Keratinocyte (primary cell): ENCODE results near the gene VPS37C.

ENCODE experiments used
- EZH2 ChIP-seq: IDR thresholded peaks from one replicate; pipeline ENCODE4 v1.6.1; 2012; ENCODE audit warnings: inconsistent platforms, mild to moderate bottlenecking, low read length, moderate library complexity
- TF ChIP-seq, protein P1 (sequence below), 3 experiments: IDR thresholded peaks in 1 of 3; conservative IDR thresholded peaks in 1 of 3; optimal IDR thresholded peaks in 1 of 3; 2 replicates in 2 of 3; 3 replicates in 1 of 3; pipeline versions ENCODE3 to v1.5.1; 2011; ENCODE audit warnings: low read length in 3 of 3, mild to moderate bottlenecking in 3 of 3, moderate library complexity in 2 of 3, control low read depth in 1 of 3, inconsistent platforms in 1 of 3; ENCODE audit not compliant: insufficient read depth in 2 of 3; ENCODE audit errors: extremely low read depth in 1 of 3

DNA sequence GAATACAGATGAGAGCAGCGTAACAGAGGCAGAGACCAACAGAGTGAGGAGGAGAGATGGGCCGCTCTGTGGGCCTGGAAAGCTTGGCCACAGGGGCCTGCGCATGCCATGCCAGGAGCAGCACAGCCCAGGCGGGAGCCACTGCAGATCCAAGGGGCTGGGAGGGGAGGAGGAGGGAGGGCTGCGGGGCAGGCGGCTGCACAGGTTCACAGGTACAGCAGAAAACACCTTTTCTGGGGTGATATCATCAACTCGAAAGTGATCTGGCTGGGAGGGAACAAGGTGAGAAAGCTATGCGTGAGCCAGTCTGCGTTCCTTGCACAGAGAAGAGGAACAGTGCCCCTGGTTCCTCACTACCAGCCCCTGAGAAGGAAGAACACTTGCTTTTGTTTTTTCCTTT is 14.8 kb downstream of the VPS37C start:
- TF ChIP-seq, protein P1, sequence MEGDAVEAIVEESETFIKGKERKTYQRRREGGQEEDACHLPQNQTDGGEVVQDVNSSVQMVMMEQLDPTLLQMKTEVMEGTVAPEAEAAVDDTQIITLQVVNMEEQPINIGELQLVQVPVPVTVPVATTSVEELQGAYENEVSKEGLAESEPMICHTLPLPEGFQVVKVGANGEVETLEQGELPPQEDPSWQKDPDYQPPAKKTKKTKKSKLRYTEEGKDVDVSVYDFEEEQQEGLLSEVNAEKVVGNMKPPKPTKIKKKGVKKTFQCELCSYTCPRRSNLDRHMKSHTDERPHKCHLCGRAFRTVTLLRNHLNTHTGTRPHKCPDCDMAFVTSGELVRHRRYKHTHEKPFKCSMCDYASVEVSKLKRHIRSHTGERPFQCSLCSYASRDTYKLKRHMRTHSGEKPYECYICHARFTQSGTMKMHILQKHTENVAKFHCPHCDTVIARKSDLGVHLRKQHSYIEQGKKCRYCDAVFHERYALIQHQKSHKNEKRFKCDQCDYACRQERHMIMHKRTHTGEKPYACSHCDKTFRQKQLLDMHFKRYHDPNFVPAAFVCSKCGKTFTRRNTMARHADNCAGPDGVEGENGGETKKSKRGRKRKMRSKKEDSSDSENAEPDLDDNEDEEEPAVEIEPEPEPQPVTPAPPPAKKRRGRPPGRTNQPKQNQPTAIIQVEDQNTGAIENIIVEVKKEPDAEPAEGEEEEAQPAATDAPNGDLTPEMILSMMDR (optimal IDR thresholded peaks at IDR 0.05 in 1 of 3, IDR thresholded peaks at IDR 0.05 in 1 of 3, conservative IDR thresholded peaks at IDR 0.05 in 1 of 3; ENCODE audit: extremely low read depth in 1 of 3, insufficient read depth in 2 of 3, low read length in 3 of 3): no peak
- TF ChIP-seq EZH2: no peak
